IPS-20b (cell line): ENCODE data around the gene NT5C2.
"Not testable (repeated sequence)": the region's sequence is repeated elsewhere in the genome, so short reads cannot be mapped to it uniquely, and the experiment has no call there.

Experiments used
- H3K27ac ChIP-seq: one replicate; pipeline ENCODE4 v1.5.1; 2013; ENCODE audit warnings: low read length
- H3K27me3 ChIP-seq: 2 replicates; pipeline ENCODE4 v1.6.1; 2013; ENCODE audit warnings: mild to moderate bottlenecking, low read length, inconsistent platforms; ENCODE audit not compliant: insufficient read depth
- H3K36me3 ChIP-seq: 2 replicates; pipeline ENCODE4 v1.6.1; 2013; ENCODE audit warnings: low read depth, mild to moderate bottlenecking, inconsistent platforms, low read length, moderate library complexity; ENCODE audit not compliant: insufficient read depth
- H3K4me1 ChIP-seq: 2 replicates; pipeline ENCODE4 v1.6.1; 2013; ENCODE audit warnings: mild to moderate bottlenecking, control low read depth, inconsistent platforms, low read length, moderate library complexity; ENCODE audit not compliant: insufficient read depth
- H3K4me3 ChIP-seq: 2 replicates; pipeline ENCODE4 v1.5.1; 2013; ENCODE audit warnings: mild to moderate bottlenecking, low read length, inconsistent platforms
- H3K9ac ChIP-seq: 2 replicates; pipeline ENCODE4 v1.6.1; 2013; ENCODE audit warnings: low read depth, mild to moderate bottlenecking, inconsistent platforms, low read length, moderate library complexity
- H3K9me3 ChIP-seq: 2 replicates; pipeline ENCODE4 v1.6.1; 2013; ENCODE audit warnings: mild to moderate bottlenecking, low read depth, low read length, inconsistent platforms; ENCODE audit not compliant: insufficient read depth

NT5C2 gene

DNA sequence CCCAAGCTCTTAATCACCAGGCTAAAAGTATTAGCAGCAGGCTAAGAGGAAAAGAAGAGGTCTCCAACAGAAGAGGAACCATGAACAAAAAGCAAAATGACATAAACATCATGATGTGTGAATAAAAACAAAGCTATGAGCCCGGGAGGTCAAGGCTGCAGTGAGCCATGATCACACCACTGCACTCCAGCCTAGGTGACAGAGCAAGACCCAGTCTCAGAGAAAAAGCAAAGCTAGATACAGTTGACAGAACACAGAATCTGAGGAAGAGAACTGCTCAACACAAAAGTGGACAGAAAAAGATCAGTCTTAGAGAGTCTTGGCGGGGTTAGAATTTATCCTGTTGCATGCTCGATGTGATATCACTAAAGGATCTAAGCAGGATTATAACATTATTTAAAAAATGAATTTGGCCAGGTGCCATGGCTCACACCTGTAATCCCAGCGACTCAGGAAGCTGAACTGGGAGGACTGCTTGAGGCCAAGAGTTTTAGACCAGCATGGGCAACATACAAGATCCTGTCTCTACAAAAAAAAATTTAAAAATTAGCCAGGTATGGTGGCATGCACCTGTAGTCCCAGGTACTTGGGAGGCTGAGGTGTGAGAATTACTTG is 37.5 kb downstream of the NT5C2 start:
- Histone ChIP-seq H3K27me3 (no peaks in the 10 kb centered on the region), H3K9ac (no peak overlapping the region), H3K4me3 (no peak overlapping the region), H3K4me1 (peaks cover 28% of the 10 kb centered on the region), H3K36me3 (no peaks in the 10 kb centered on the region), H3K27ac (no peak overlapping the region), H3K9me3 (no peaks in the 10 kb centered on the region)

DNA sequence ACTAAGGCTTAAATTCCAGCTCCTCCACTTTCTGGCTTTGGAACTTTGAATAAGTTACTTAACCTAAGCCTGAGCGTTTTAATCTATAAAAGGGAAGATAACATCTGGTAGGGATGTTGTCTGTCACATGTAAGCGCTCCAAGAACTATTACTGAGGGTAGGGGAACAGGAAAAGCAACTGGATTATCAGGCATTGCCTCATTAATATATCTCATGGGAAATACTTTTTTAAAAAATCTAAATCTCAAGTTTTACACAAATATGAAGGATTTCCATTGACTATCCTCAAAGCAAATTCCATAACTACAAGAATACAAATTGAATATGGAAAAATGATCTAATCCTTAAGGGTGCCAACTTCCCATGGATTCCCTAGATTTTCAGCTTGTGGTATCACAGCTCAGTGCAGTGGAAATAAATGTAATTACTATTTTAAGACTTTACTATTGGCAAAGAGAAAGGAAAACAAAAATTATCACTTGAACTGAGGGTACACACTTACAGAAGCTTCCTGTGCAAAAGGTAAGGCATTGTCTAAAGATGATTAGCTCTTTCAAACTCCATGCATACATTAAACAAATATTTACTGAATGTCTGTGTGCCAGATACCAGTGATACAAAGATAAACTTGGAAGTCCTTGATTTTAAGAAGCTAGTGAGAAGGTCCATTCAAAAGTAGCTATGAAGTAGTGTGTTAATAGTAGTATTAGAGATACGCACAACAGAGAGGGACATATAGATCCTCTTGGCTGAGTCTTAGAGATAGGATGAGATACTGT is 38.4 kb downstream of the NT5C2 start:
- Histone ChIP-seq H3K36me3 (no peaks in the 10 kb centered on the region), H3K4me1 (peaks cover 28% of the 10 kb centered on the region), H3K4me3 (no peak overlapping the region), H3K27ac (no peak overlapping the region), H3K9ac (no peak overlapping the region), H3K9me3 (no peaks in the 10 kb centered on the region), H3K27me3 (no peaks in the 10 kb centered on the region)

DNA sequence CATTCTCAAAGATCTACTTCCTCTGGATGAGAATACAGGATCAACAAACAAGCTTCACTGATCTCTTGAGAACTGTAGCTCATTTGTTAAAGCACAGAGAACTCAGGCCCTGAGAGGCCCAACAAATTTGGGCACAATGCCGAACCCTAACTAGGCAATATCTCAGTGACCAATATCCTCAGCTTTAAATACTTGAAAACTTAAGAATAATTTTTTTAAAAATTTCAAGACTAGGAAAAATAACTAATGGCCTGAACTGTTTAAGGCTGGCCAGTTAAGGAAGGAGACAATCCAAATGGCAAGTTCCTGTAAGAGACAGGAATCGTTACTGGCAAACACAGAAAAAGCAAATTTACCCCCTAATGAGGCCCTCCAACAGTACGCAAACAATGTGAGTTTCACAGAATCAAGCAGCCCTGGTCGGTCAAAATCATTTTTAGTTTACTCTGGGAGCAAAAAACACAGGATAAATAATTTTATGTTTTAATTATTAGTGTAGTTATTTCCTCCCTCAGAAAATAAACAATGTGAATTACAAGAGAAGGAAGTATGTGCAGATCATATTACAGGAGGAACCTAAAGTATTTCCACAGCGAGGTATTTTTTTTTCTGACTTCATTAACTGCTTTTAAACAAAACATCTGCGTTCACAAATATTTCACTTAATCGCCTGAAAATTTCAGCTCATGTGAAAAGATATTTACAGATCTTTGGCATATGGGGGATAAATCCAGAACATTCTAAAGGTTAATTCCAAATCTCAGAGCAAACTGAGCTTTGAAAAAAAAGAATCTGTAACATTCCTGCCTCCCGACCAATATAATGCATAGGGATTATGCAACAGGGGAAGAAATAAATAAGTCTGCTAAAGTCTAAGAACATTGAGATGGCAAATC is 39.5 kb downstream of the NT5C2 start:
- peak overlapping the region; percentile 41; the same call in 1 of the 2 replicates for H3K9ac ChIP-seq
- H3K9me3 ChIP-seq, result no peaks in the 10 kb centered on the region
- no peaks in the 10 kb centered on the region for H3K36me3 ChIP-seq
- H3K4me1 ChIP-seq, result peaks cover 28% of the 10 kb centered on the region
- peak overlapping the region; percentile 10 for H3K4me3 ChIP-seq
- H3K27me3 ChIP-seq, result no peaks in the 10 kb centered on the region
- peak overlapping the region; percentile 39 for H3K27ac ChIP-seq

DNA sequence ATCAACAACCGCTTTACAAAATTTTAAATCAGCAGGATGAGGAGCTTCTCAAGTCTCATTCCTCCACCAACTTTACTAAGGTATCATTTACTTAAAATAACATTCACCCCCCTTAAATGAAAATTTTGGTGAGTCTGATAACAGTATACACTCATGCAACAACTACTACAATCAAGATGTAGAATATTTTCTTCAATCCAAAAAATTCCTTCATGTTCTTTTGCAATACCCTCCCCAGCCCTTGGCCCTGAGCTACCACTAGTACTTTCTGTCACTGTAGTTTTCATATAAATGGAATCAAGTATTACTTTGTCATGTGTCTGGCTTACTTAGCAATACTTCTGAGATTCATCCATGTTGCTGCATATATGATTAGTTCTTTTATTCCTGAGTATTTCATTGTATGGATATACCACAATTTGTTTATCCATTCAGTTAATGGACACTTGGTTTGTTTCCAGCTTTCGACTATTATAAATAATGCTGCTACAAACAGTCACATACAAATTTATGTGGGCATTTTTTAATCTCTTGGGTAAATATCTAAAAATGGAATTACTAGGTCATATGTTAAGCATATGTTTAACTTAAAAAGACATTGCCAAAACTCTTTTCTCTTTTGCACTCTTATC is 43.0 kb downstream of the NT5C2 start:
- Histone ChIP-seq H3K9me3 (no peaks in the 10 kb centered on the region), H3K36me3 (no peaks in the 10 kb centered on the region), H3K9ac (no peak overlapping the region), H3K27me3 (no peaks in the 10 kb centered on the region), H3K4me3 (no peak overlapping the region), H3K27ac (no peak overlapping the region), H3K4me1 (peaks cover 31% of the 10 kb centered on the region)

DNA sequence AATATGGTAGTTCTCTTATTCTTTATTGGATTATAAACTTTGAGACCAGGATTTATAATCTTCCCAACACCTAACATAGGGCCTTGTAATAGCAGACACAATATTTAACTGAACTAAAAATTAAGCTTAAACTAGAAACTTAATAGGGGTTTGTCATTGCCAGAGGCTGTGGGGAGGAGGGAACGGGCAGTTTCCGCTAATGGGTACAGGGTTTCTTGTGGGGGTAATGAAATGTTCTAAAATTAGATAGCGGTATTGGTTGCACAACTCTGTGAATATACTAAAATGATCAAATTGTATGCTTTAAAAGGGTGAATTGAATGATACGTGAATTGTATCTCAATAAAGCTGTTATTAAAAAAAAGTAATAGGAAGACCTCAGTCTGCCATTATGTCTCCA is 45.4 kb downstream of the NT5C2 start:
- H3K9me3 ChIP-seq, result no peaks in the 10 kb centered on the region
- H3K4me3 ChIP-seq, result no peak overlapping the region
- H3K36me3 ChIP-seq, result no peaks in the 10 kb centered on the region
- H3K27me3 ChIP-seq, result no peaks in the 10 kb centered on the region
- peaks cover 8% of the 10 kb centered on the region; the same call in 1 of the 2 replicates for H3K4me1 ChIP-seq
- H3K27ac ChIP-seq, result no peak overlapping the region
- H3K9ac ChIP-seq, result no peak overlapping the region

DNA sequence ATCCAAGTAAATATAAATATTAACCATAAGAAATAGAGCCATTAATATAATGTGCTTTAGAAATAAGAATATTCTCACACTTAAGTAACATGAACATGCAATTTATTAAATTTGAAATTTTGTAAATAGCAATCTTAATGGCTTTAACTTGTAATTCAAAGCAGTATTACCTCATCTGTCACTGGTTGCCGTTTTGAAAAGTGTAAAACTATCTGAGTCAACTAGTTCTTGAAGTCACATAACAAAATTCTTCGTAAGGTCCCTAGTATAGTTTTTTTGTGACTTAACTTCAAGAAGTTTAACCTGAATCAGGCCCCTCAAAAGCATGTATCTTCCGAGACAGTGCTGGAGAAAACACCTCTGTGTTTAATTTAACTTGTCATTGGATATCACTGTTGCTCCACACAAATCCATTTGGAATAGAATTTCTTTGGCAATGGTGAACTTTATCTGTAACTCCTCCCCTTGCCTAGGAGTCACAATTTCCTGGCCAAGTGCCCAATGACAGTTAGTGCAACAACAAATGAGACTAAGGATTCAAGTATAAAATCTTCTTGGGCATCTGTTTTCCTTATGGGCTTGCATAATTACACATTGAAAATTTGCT is 47.1 kb downstream of the NT5C2 start:
- peaks cover 8% of the 10 kb centered on the region; the same call in 1 of the 2 replicates for H3K4me1 ChIP-seq
- H3K9ac ChIP-seq, result no peak overlapping the region
- H3K36me3 ChIP-seq, result no peaks in the 10 kb centered on the region
- H3K9me3 ChIP-seq, result no peaks in the 10 kb centered on the region
- no peak overlapping the region for H3K4me3 ChIP-seq
- no peaks in the 10 kb centered on the region for H3K27me3 ChIP-seq
- H3K27ac ChIP-seq, result no peak overlapping the region

DNA sequence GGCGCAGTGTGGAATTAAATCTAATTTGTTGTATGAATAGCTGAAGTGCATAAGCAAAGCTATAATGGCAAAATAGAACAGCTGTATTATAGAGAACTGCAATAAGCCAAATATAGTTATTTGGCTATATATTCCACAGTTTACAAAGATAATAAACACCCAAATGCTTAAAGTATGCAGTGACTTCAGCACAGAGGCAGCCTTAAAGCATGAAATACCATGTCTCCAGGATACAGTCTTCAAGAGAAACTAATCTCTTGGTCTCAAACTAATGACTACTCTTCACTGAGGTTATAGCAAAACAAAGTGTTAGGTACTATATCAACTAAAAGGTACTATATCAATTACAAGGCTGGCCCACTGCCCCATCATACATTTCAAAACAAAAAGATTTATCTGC is 48.0 kb downstream of the NT5C2 start:
- H3K4me3 ChIP-seq, result no peak overlapping the region

DNA sequence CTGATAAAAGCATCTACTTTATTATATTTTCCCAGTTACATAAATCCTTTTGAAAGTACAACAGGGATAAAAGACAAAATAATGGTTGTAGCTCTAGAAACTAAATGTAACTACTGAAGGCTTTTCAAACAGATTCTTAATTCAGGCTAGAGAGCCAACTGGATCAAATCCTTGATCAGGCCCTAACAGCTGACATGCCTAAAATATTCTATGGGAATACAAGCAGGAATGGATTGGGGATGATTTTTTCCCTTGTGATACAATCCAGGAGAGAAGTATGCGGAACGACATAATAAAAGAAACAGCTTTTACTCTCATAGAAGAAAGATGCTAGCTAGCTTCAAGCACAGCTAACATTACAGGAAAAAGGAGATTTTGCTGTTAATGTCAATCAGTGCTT is 49.0 kb downstream of the NT5C2 start:
- H3K27ac ChIP-seq, result no peak overlapping the region
- H3K9ac ChIP-seq, result no peak overlapping the region
- H3K4me1 ChIP-seq, result peaks cover 8% of the 10 kb centered on the region; the same call in 1 of the 2 replicates
- H3K36me3 ChIP-seq, result no peaks in the 10 kb centered on the region
- no peak overlapping the region for H3K4me3 ChIP-seq
- no peaks in the 10 kb centered on the region for H3K9me3 ChIP-seq
- no peaks in the 10 kb centered on the region for H3K27me3 ChIP-seq

More for the DNA sequence above, 48.0 kb downstream of the NT5C2 start:
- no peak overlapping the region for H3K27ac ChIP-seq
- H3K9me3 ChIP-seq, result no peaks in the 10 kb centered on the region
- H3K9ac ChIP-seq, result no peak overlapping the region
- H3K27me3 ChIP-seq, result no peaks in the 10 kb centered on the region
- H3K36me3 ChIP-seq, result no peaks in the 10 kb centered on the region
- H3K4me1 ChIP-seq, result peaks cover 8% of the 10 kb centered on the region; the same call in 1 of the 2 replicates

DNA sequence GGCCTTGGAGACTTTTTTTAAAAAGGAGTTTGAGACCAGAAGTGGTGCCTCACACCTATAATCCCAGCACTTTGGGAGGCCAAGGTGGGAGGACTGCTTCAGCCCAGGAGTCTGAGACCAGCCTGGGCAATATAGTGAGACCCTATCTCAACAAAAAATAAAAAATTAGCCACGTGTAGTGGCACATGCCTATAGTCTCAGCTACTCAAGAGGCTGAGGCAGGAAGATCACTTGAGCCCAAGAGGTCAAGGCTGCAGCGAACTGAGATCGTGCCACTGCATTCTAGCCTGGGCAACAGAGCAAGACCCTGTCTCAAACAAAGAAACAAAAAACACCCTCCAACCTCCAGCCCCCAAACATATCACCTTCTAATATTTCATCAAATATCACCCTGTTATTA is 49.4 kb downstream of the NT5C2 start:
- H3K27ac ChIP-seq, result not testable (repeated sequence)

DNA sequence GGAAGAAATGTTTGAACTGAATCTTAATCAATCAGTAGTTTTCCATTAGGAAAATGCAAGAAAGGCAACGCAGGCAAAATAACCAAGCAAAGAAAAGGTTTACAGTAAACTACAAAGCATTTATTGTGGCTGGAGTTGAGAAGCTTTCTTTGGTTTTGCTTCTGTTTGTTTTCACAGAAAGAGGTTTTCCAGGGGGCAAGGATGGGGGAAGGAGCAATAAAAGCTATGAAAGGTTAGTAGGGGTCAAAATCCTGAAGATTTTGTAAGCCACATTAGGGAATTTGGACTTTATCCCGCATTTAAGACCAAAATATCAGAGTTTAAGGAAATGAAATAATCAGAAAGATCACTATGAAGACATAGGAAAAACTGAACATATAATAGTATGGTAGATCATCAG is 51.1 kb downstream of the NT5C2 start:
- Histone ChIP-seq H3K9me3 (no peaks in the 10 kb centered on the region), H3K36me3 (peaks cover 7% of the 10 kb centered on the region; the same call in 1 of the 2 replicates), H3K4me3 (no peak overlapping the region), H3K27ac (no peak overlapping the region), H3K4me1 (peaks cover 8% of the 10 kb centered on the region; the same call in 1 of the 2 replicates), H3K9ac (no peak overlapping the region), H3K27me3 (no peaks in the 10 kb centered on the region)

More for the DNA sequence above, 49.4 kb downstream of the NT5C2 start:
- H3K9me3 ChIP-seq, H3K4me3 ChIP-seq, H3K4me1 ChIP-seq, H3K27me3 ChIP-seq, H3K36me3 ChIP-seq, H3K9ac ChIP-seq: not testable (repeated sequence)

DNA sequence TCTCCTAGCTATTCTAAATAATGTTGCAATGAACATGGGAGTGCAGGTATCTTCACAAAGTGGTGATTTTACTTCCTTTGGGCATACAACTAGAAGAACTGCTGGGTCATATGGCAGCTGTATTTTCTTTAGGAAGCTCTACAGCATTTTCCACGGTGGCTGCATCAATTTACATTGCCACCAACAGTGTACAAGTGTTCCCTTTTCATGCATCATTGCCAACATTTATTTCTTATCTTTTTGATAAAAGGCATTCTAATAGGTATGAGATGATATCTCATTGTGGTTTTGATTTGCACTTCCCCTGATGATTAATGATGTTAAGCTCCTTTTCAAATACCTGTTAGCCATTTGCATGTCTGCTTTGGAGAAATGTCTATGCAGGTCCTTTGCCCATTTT is 52.6 kb downstream of the NT5C2 start:
- peaks cover 13% of the 10 kb centered on the region for H3K36me3 ChIP-seq
- no peaks in the 10 kb centered on the region for H3K27me3 ChIP-seq
- H3K4me1 ChIP-seq, result 0 out of 2 replicates have a peak, but pooled peaks cover 2% of the 10 kb centered on the region
- no peaks in the 10 kb centered on the region for H3K9me3 ChIP-seq
- H3K4me3 ChIP-seq, result no peak overlapping the region
- H3K27ac ChIP-seq, result no peak overlapping the region
- H3K9ac ChIP-seq, result no peak overlapping the region
